Prostate gland (tissue), 2 donors: ENCODE results near the gene TRAPPC12. TPM values are rescaled to one million over a fixed set of nuclear protein-coding genes. Genes with fewer than 3 reads are reported as not detected.

Experiments used
- DNase-seq: peaks from one replicate; pipeline ENCODE4 v3.0.0-alpha.2; 2019; ENCODE audit warnings: low spot score
- H3K27ac ChIP-seq, 2 donors: fragments of 200-600 bp; sonication (generic); 2 replicates each; pipeline ENCODE4 v1.5.1; 2017 to 2019
- H3K27me3 ChIP-seq: fragments of 200-600 bp; sonication (generic); replicated peaks from 2 replicates; pipeline ENCODE4 v1.5.1; 2019; ENCODE audit not compliant: insufficient read depth
- H3K36me3 ChIP-seq, 2 donors: fragments of 200-600 bp; sonication (generic); 1 replicate in 1 of 2; 2 replicates in 1 of 2; pipeline versions ENCODE4 v1.5.1 to v1.8.1; 2017 to 2019
- H3K4me1 ChIP-seq: fragments of 200-600 bp; sonication (generic); replicated peaks from 2 replicates; pipeline ENCODE4 v1.5.1; 2019
- H3K4me3 ChIP-seq, 2 donors: fragments of 200-600 bp; sonication (generic); 2 replicates each; pipeline ENCODE4 v1.5.1; 2017 to 2019
- H3K9me3 ChIP-seq: fragments of 200-600 bp; sonication (generic); 2 replicates; pipeline ENCODE4 v1.5.1; 2017
- POLR2A ChIP-seq: fragments of 450-650 bp; IDR thresholded peaks from one replicate; pipeline ENCODE4 v1.6.1; 2016; ENCODE audit warnings: antibody characterized with exemption, mild to moderate bottlenecking
- POLR2AphosphoS5 ChIP-seq: sonication (generic); formaldehyde crosslinking; IDR thresholded peaks from one replicate; pipeline ENCODE4 v1.6.1; 2017; ENCODE audit warnings: antibody characterized with exemption
- WGBS: methylation state at CpG from one replicate; pipeline ENCODE4 v1.1.5; 2018; 5-methylcytosine and 5-hydroxymethylcytosine counted together
- intact Hi-C: fragments of 100-400 bp; cut with DNase I; formaldehyde crosslinking; loops from one replicate; pipeline ENCODE4 v1.14.2; 2022
- total RNA-seq, 2 donors: library from RNA; depleted of rRNA; stranded (reverse); fragments of >200 nt; gene quantifications; one replicate each; pipeline ENCODE4 v1.1.0, GENCODE V29; 2016
- TF ChIP-seq, protein P1 (sequence below), 4 experiments: fragments of 200-600 bp in 2 of 4; fragments of 450-650 bp in 2 of 4; sonication (generic) in 2 of 4; IDR thresholded peaks; 1 replicate in 3 of 4; 2 replicates in 1 of 4; pipeline ENCODE4 v1.5.1; 2016 to 2019; ENCODE audit warnings: antibody characterized with exemption in 4 of 4, mild to moderate bottlenecking in 2 of 4, moderate library complexity in 2 of 4

Gene TRAPPC12
- total RNA-seq, 2 donors from 2014 or later = 114 to 128 TPM

GRCh38 chr2:3467654-3468053, 88.2 kb downstream of the TRAPPC12 start:
- peaks cover 0 to 16% of the 10 kb centered on the region in 2 donors for H3K36me3 ChIP-seq
- WGBS = 93% methylated on average over 15 of the region's 15 CpGs
- peak overlapping the region in 1 of 2 donors; percentile 12 for H3K27ac ChIP-seq
- peaks cover 28% of the 10 kb centered on the region for H3K4me1 ChIP-seq
- no peaks in the 10 kb centered on the region for H3K27me3 ChIP-seq
- H3K4me3 ChIP-seq = no peak overlapping the region
- intact Hi-C loops = no loop called here
- H3K9me3 ChIP-seq = no peaks in the 10 kb centered on the region
- no peak for DNase-seq
- TF ChIP-seq, protein P1, sequence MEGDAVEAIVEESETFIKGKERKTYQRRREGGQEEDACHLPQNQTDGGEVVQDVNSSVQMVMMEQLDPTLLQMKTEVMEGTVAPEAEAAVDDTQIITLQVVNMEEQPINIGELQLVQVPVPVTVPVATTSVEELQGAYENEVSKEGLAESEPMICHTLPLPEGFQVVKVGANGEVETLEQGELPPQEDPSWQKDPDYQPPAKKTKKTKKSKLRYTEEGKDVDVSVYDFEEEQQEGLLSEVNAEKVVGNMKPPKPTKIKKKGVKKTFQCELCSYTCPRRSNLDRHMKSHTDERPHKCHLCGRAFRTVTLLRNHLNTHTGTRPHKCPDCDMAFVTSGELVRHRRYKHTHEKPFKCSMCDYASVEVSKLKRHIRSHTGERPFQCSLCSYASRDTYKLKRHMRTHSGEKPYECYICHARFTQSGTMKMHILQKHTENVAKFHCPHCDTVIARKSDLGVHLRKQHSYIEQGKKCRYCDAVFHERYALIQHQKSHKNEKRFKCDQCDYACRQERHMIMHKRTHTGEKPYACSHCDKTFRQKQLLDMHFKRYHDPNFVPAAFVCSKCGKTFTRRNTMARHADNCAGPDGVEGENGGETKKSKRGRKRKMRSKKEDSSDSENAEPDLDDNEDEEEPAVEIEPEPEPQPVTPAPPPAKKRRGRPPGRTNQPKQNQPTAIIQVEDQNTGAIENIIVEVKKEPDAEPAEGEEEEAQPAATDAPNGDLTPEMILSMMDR (IDR thresholded peaks at IDR 0.05) = no peak
- TF ChIP-seq POLR2AphosphoS5 = no peak

GRCh38 chr2:3468296-3468988, 88.9 kb downstream of the TRAPPC12 start:
- Histone ChIP-seq H3K27ac (peak overlapping the region; percentile 74 to 78), H3K4me3 (no peak overlapping the region), H3K4me1 (peaks cover 28% of the 10 kb centered on the region), H3K27me3 (no peaks in the 10 kb centered on the region), H3K36me3 (peaks cover 0 to 16% of the 10 kb centered on the region in 2 donors), H3K9me3 (no peaks in the 10 kb centered on the region)
- TF ChIP-seq POLR2AphosphoS5 (no peak), POLR2A (no peak)
- TF ChIP-seq, protein P1 (IDR thresholded peaks at IDR 0.05) = no peak
- intact Hi-C loops = no loop called here
- DNase-seq = no peak
- 95% methylated on average over 31 of the region's 31 CpGs for WGBS

GRCh38 chr2:3469486-3469885, 90.0 kb downstream of the TRAPPC12 start:
- no peaks in the 10 kb centered on the region for H3K27me3 ChIP-seq
- H3K27ac ChIP-seq = peak overlapping the region; percentile 74 to 78
- WGBS = 91% methylated on average over 7 of the region's 7 CpGs
- TF ChIP-seq, protein P1 (IDR thresholded peaks at IDR 0.05) = no peak
- TF ChIP-seq POLR2A = no peak
- no peak for TF ChIP-seq POLR2AphosphoS5
- H3K4me1 ChIP-seq = peaks cover 28% of the 10 kb centered on the region
- peaks cover 0 to 16% of the 10 kb centered on the region in 2 donors for H3K36me3 ChIP-seq
- no peak for DNase-seq
- H3K9me3 ChIP-seq = no peaks in the 10 kb centered on the region
- H3K4me3 ChIP-seq = no peak overlapping the region
- intact Hi-C loops = no loop called here

GRCh38 chr2:3470166-3470651, 90.7 kb downstream of the TRAPPC12 start:
- Histone ChIP-seq H3K4me1 (peaks cover 28% of the 10 kb centered on the region), H3K9me3 (no peaks in the 10 kb centered on the region), H3K36me3 (peaks cover 0 to 16% of the 10 kb centered on the region in 2 donors), H3K27me3 (no peaks in the 10 kb centered on the region), H3K4me3 (no peak overlapping the region), H3K27ac (peak overlapping the region; percentile 74 to 78)
- DNase-seq = peak; percentile 86
- intact Hi-C loops = loop anchor here (2.0 kb wide), 1 partner anchor 55 kb away; no protein-coding TSS in a partner anchor
- 36% methylated on average over 16 of the region's 17 CpGs for WGBS
- TF ChIP-seq POLR2A (no peak), POLR2AphosphoS5 (peak; percentile 90)

DNA sequence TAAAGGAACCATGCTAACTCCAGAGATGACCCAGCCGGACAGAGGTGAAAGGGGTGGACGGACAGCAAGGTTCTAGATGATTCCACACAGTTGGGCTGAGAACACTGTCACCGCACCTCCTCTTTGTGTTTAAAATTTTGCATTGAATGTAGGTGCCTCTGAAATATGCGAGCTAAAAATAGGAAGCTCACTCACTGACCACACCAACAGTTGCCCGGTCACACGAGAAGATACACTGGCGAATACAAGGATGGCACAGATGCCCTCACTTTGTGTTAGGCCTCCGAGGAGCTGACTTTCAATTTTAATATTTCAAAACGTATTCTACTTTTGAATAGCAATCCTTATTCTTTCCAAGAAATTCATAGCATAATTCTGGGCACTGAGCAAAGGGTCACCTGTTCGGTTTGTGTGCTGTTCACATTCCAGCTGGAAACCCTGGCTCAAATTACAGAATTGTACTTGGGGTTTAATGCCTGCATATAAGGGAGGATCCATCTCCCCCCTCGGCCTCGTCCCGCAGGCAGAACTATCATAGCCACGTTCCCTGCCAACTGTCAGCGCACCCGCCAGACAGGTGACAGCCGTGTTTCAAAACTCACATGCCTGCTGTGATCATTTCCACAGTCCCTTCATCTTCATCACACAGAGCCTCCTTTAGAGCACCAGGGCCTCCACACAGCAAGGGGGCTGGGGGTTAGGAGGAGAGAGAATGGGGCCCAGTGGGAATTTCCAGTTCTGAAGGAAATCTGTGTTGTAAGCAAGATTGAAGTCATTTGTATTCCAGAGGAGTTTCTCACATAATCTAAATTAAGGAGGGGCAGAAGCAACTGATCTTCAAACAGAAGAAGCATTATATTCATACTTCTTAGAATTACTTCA, 91.6 kb downstream of the TRAPPC12 start:
- Histone ChIP-seq H3K36me3 (peaks cover 0 to 8% of the 10 kb centered on the region in 2 donors), H3K4me1 (peaks cover 28% of the 10 kb centered on the region), H3K27ac (peak overlapping the region; percentile 74 to 78), H3K4me3 (no peak overlapping the region), H3K27me3 (no peaks in the 10 kb centered on the region), H3K9me3 (no peaks in the 10 kb centered on the region)
- DNase-seq = peak; percentile 59
- intact Hi-C loops = loop anchor here (2.0 kb wide), 1 partner anchor 54 kb away; no protein-coding TSS in a partner anchor
- TF ChIP-seq POLR2A (no peak), POLR2AphosphoS5 (peak; percentile 56)
- 51% methylated on average over 17 of the region's 17 CpGs for WGBS
